ENCODE data around the gene DRGX.

The DRGX gene

DNA sequence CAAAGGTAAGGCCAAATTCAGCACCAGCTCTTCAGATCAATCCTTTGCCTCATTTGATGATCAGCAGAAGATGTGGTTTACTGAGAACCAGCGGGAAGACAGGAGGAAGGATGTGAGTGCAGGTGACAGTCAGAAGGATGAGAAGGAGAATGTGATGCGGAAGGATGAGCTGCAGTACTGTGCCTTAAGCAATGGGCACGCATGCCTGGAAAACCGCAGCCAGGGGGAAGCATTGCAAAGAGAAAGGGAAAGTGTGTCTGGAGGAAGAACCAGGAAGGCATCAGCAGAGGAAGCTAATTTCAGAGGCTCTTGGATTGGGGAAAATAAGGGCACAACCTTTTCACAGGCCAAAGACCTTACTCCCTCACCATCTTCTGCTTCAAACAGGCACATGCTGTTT lies 71.2 kb downstream of the DRGX start:
- TF ChIP-seq POLR2A (IDR thresholded peaks at IDR 0.05; ENCODE audit: low read length), result no peak
- no peak for DNase-seq

DNA sequence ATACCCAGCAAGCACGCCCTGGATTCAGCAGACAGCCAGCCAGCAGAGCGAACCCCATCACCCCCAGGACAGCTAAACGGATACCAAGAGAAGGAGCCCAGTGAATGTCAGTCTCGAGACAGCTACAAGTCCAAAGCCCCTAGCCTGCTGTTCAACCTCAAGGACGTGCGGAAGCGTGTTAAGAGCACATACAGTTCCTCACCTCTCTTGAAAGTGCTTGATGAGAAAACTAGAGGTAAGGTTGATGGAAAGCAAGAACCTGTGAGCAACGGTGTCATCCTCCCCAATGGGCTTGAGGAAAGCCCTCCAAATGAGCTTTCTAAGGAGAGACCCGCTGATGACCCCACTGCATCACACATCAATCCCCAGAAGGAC lies 72.0 kb downstream of the DRGX start:
- DNase-seq, result no peak
- TF ChIP-seq GATA1 (IDR thresholded peaks at IDR 0.05; ENCODE audit: low read depth, low read length) (no peak), POLR2A (IDR thresholded peaks at IDR 0.05; ENCODE audit: low read length) (no peak)

DNA sequence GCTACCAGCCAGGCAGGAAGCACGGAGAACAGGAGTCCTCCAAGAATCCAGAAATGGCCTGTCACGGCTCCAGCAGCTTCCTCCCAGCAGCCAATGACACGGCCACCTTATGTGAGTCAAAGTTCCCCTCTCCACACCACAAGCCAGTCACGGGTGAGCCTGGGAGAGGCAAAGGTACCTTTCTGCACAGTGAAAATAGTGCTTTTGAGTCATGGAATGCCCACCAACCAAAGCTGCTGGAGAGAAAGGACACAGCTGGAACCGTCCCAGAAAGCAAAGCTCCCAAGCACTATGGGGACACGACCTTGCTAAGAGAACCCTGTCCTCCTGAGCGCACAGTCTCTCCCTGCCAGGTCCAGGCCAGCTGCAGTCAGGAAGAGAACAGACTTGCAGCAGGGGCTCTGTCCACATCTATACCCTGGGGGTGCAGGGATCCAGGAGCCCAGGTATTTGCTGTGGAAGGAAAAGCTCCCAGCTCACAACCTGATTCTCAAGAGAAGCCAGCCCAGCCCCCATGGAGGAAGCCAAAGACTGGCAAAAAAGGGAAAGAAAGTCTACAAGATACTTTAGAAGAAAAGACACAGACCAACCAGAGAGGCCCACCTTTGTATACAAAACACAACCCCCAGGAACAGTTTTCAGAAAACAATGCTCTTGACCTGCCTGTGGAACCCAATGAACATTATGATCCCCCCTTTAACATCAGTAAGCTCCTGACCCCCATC lies 72.6 kb downstream of the DRGX start:
- TF ChIP-seq POLR2A (IDR thresholded peaks at IDR 0.05; ENCODE audit: low read length), result no peak
- TF ChIP-seq GATA1 (IDR thresholded peaks at IDR 0.05; ENCODE audit: low read depth, low read length), result no peak
- no peak for DNase-seq

DNA sequence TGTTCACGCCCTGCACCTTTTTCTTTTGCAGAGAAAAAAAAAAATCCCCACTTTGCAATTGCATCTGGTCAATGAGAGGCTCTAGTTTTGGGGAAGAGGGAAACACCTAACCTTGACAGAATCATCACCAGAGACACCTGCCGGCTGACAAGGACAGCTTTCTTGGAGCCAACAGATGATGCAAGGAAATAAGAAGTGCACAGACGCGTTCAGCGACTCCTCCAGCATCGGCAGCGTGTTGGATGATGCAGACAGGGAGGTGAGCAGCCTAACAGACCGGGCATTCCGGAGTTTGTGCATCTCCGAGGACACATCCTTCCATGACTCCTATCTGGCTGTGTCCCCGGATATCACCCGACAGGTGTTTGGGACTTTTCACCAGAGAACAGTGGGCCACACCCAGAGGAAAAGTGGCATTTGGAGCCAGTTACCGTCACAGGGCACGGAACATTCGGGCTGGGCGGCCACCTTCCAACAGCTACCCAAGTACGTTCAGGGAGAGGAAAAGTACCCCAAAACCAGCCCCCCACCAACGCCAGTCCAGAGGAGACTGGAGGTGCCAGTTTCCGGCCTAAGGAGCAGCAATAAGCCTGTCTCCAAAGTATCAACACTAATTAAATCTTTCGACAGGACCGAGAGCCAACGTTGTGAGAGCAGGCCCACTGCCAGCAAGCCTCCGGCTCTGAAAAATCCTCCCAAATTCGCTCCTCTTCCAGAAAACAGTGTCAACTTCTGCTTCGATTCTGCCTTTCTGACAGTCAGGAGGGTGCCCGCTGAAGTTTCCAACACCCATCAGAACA lies 73.3 kb downstream of the DRGX start:
- DNase-seq, result no peak
- no peak for TF ChIP-seq GATA1 (IDR thresholded peaks at IDR 0.05; ENCODE audit: low read depth, low read length)

DNA sequence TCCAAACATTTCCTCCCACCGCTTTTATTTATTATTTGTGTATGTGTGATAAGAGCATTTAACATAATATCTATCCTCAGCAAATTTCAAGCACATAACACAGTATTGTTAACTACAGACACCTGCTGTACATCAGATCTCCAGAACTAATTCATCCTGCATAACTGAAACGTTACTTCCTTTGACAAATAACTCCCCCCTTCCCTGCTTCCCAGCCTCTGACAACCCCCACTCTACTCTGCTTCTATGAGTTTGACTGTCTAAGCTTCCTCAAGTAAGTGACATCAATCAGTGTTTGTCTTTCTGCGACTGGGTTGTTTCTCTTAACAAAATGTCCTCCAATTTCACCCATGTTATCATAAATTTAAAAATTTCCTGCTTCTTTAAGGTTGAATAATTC lies 74.9 kb downstream of the DRGX start:
- DNase-seq, result no peak
- TF ChIP-seq GATA1 (IDR thresholded peaks at IDR 0.05; ENCODE audit: low read depth, low read length) (no peak), POLR2A (IDR thresholded peaks at IDR 0.05; ENCODE audit: low read length) (no peak)

DNA sequence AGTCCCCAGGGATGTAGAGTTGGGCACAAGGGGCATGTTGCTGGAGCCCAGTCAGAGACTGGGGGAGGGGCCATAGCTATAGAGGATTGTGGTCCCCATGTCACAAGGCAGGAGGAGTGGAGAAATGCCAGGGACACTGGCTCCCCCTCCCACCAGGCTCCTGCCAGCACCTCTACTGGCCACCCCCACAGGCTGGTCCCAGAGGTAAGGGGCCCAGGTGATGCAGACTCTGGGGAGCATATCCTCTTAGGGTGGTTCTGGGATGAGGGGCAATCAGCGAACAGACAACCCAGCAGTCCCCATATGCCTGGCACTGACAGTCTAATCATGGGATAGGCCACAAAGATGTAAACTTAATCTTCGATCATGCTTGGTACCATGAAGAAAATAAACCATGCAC lies 75.7 kb downstream of the DRGX start:
- TF ChIP-seq POLR2A (IDR thresholded peaks at IDR 0.05; ENCODE audit: low read length), result no peak
- no peak for TF ChIP-seq GATA1 (IDR thresholded peaks at IDR 0.05; ENCODE audit: low read depth, low read length)
- DNase-seq, result no peak

DNA sequence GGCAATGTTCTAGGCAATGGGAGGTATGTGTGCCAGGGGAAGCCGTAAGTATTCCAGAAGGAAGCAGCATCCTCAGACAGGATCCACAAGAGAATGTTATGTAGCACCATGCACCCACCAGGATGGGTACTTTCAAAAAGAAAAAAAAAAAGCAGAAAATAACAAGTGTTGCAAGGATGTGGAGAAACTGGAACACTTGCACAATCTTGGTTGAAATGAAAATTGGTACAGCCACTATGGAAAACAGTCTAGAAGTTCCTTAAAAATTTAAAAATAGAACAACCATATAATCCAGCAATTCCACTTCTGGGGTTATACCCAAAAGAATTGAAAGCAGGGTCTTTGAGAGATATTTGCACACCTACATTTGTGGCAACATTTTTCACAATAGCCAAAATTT lies 76.7 kb downstream of the DRGX start:
- DNase-seq, result no peak
- no peak for TF ChIP-seq POLR2A (IDR thresholded peaks at IDR 0.05; ENCODE audit: low read length)
- TF ChIP-seq GATA1 (IDR thresholded peaks at IDR 0.05; ENCODE audit: low read depth, low read length), result no peak

DNA sequence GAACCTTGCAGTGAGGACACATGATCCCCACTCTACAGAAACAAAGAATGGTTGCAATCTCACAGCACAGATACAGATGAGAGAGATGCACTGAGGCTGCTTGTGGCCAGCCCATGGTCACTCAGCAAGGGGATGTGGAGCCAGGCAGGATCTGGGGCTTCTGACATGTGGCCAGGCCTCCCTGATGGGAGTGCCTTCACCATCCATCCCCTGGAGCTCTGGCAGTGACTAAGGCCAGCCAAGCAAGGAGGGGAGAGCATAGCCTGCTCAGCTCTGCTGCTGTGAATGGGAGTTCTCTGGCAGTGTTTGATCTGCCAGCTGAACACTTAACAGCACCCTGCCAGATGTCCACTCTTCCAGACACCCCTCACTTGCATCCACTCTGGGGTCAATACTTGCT lies 77.1 kb downstream of the DRGX start:
- TF ChIP-seq POLR2A (IDR thresholded peaks at IDR 0.05; ENCODE audit: low read length), result no peak
- no peak for TF ChIP-seq GATA1 (IDR thresholded peaks at IDR 0.05; ENCODE audit: low read depth, low read length)
- DNase-seq, result no peak

DNA sequence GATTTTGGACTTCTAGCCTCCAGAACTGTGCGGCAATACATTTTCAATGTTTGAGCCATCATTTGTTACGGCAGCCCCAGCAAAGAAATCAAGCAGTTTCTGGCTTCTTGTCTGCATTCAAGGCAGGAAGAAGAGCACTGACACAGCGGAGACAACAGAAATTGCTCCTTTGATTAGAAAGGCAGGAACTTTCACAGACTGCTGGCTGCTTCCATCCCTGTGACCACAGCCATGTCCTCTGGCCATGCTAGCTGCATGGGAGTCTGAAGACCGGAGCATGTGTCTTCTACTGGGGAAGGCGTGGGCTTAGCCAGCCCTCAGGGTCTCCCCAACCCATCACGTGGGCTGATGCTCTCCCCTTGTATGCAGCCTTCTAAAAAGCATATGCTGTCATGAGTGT lies 77.9 kb downstream of the DRGX start:
- DNase-seq, result no peak
- no peak for TF ChIP-seq POLR2A (IDR thresholded peaks at IDR 0.05; ENCODE audit: low read length)
- no peak for TF ChIP-seq GATA1 (IDR thresholded peaks at IDR 0.05; ENCODE audit: low read depth, low read length)

DNA sequence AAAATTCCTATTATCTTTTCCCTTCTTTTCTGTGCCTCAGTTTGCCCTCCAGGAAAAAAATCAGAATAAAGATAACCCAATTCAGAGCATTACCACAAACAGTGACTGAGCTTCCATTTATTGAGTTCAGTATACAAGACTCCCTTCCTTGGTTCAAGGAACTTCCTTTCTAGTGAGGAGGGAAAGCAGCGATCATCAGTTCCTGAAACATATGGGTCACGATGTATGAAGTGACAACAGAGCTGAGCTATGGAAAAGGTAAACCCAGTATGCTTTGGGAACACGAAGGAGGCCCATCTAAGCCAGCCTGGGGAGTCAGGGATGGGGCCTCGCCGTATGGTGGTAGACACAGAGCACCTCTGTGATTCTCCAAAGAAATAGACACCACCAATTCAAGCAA lies 81.1 kb downstream of the DRGX start:
- DNase-seq, result no peak
- TF ChIP-seq GATA1 (IDR thresholded peaks at IDR 0.05; ENCODE audit: low read depth, low read length) (no peak), POLR2A (IDR thresholded peaks at IDR 0.05; ENCODE audit: low read length) (no peak)
